Measurements from ENCODE around the gene ADAMTS20. TPM values are rescaled to one million over a fixed set of nuclear protein-coding genes. Genes with fewer than 3 reads are reported as not detected.

ADAMTS20 gene
- total and polyA plus RNA-seq, 7 donors, result not detected

DNA sequence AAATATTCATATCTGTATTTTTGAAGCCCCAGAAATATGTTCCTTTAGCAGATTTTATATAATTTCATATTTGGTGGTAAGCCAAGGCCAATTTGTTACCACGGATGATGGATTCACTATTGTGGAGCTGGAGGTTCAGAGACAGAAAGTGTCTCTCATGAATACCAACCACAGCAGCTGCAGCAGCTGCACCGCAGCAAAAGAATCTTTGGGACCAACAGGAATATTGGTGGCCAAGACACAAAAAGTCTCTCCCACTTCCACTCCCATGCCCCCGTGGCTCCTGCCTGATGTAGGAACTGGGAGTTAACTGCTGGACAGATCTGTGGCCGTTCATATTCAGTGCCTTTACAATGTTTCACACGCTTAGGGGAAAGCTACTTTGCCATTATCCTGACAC lies 155.3 kb downstream of the ADAMTS20 start:
- intact Hi-C loops (cut with DNase I), result no loop called here
- no peak for TF ChIP-seq CTCF (IDR thresholded peaks at IDR 0.05)
- TF ChIP-seq POLR2AphosphoS5 (IDR thresholded peaks at IDR 0.05), result no peak
- TF ChIP-seq EP300 (IDR thresholded peaks at IDR 0.05), result no peak
- TF ChIP-seq POLR2A (IDR thresholded peaks at IDR 0.05), result no peak

GRCh38 chr12:43392116-43392515 lies 159.9 kb downstream of the ADAMTS20 start:
- H3K36me3 ChIP-seq, result no peaks in the 10 kb centered on the region
- no peaks in the 10 kb centered on the region for H3K27me3 ChIP-seq
- no peaks in the 10 kb centered on the region for H3K4me1 ChIP-seq
- H3K27ac ChIP-seq, result no peak overlapping the region
- intact Hi-C loops (cut with DNase I), result no loop called here
- WGBS, 2 donors, result 77 to 78% methylated on average over 2 of the region's 2 CpGs
- no peak overlapping the region for H3K4me3 ChIP-seq
- TF ChIP-seq POLR2A (IDR thresholded peaks at IDR 0.05) (no peak), POLR2AphosphoS5 (IDR thresholded peaks at IDR 0.05) (no peak), CTCF (IDR thresholded peaks at IDR 0.05) (no peak), EP300 (IDR thresholded peaks at IDR 0.05) (no peak)
- no peaks in the 10 kb centered on the region for H3K9me3 ChIP-seq
- no peak for DNase-seq

More for the DNA sequence above, 155.3 kb downstream of the ADAMTS20 start:
- H3K9me3 ChIP-seq, result no peaks in the 10 kb centered on the region
- no peaks in the 10 kb centered on the region for H3K27me3 ChIP-seq
- 78 to 84% methylated on average over 5 of the region's 5 CpGs for WGBS, 2 donors
- H3K27ac ChIP-seq, result no peak overlapping the region
- no peaks in the 10 kb centered on the region for H3K4me1 ChIP-seq
- H3K36me3 ChIP-seq, result no peaks in the 10 kb centered on the region
- DNase-seq, result no peak
- H3K4me3 ChIP-seq, result no peak overlapping the region

GRCh38 chr12:43381879-43382278 lies 170.1 kb downstream of the ADAMTS20 start:
- Histone ChIP-seq H3K4me1 (no peaks in the 10 kb centered on the region), H3K27ac (no peak overlapping the region), H3K27me3 (no peaks in the 10 kb centered on the region), H3K4me3 (no peak overlapping the region), H3K36me3 (no peaks in the 10 kb centered on the region), H3K9me3 (no peaks in the 10 kb centered on the region)
- no peak for DNase-seq
- 47 to 76% methylated on average over 1 of the region's 1 CpG for WGBS, 2 donors
- intact Hi-C loops (cut with DNase I), result no loop called here
- no peak for TF ChIP-seq CTCF (IDR thresholded peaks at IDR 0.05)
- TF ChIP-seq POLR2A (IDR thresholded peaks at IDR 0.05), result no peak
- TF ChIP-seq EP300 (IDR thresholded peaks at IDR 0.05), result no peak
- no peak for TF ChIP-seq POLR2AphosphoS5 (IDR thresholded peaks at IDR 0.05)

DNA sequence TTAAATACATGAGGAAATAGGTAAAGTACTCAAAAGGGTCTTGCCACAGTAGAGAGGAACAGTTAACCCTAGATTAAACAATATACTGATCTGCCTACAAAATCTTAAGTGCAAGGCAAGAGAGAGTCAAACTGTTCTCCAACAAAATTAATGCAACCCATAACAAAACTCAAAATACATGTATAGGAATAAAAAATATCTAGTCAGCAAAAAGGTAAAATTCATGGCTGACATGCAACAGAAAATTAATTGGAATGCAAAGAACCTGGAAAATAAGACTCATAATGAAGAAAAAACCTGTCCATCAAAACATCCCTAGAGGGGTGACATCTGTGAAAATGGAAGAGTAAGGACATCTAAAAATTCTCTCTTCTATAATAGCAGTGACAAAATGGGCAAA lies 173.6 kb downstream of the ADAMTS20 start:
- no peak for TF ChIP-seq EP300 (IDR thresholded peaks at IDR 0.05)
- TF ChIP-seq POLR2AphosphoS5 (IDR thresholded peaks at IDR 0.05), result no peak
- no peak for TF ChIP-seq POLR2A (IDR thresholded peaks at IDR 0.05)
- TF ChIP-seq CTCF (IDR thresholded peaks at IDR 0.05), result no peak
- H3K27me3 ChIP-seq, result no peaks in the 10 kb centered on the region
- H3K27ac ChIP-seq, result no peak overlapping the region
- intact Hi-C loops (cut with DNase I), result no loop called here
- H3K4me1 ChIP-seq, result no peaks in the 10 kb centered on the region
- no peak for DNase-seq
- H3K36me3 ChIP-seq, result no peaks in the 10 kb centered on the region
- no peaks in the 10 kb centered on the region for H3K9me3 ChIP-seq
- H3K4me3 ChIP-seq, result no peak overlapping the region

DNA sequence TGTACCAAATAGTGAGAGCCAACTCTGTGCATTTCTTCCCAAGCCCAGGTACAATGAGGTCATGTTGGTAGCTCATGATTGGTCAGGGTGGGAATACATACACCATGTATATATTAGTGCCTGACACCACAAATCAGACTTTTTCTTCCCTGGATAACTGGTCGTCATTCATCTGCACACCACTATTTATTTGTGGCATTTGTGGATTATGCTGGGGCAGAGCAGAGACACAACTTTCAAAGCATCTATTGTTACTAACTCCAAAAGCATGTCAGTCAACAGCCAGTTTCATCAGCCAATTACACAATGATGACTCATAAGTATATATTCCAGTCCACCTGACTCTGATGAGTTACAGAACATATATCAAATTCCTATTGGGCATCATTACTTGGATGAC lies 181.7 kb downstream of the ADAMTS20 start:
- 54 to 78% methylated on average over 1 of the region's 1 CpG for WGBS, 2 donors
- H3K27me3 ChIP-seq, result no peaks in the 10 kb centered on the region
- intact Hi-C loops (cut with DNase I), result no loop called here
- TF ChIP-seq EP300 (IDR thresholded peaks at IDR 0.05), result no peak
- no peak for TF ChIP-seq POLR2A (IDR thresholded peaks at IDR 0.05)
- no peak for TF ChIP-seq POLR2AphosphoS5 (IDR thresholded peaks at IDR 0.05)
- no peak for TF ChIP-seq CTCF (IDR thresholded peaks at IDR 0.05)
- H3K4me3 ChIP-seq, result no peak overlapping the region
- DNase-seq, result no peak
- no peaks in the 10 kb centered on the region for H3K4me1 ChIP-seq
- no peaks in the 10 kb centered on the region for H3K36me3 ChIP-seq
- H3K27ac ChIP-seq, result no peak overlapping the region
- H3K9me3 ChIP-seq, result no peaks in the 10 kb centered on the region
